NCI-H1105 treated with DMSO at 0.1 percent for 48 hours (cell line): ENCODE measurements around the gene ADGRG6.
A peak's percentile ranks its signal among the peaks of the same experiment; 100 is the strongest.
"Not testable (repeated sequence)": the region's sequence is repeated elsewhere in the genome, so short reads cannot be mapped to it uniquely, and the experiment has no call there.

Experiments
- DNase-seq: peaks from one replicate; lab custom pipeline; 2025; lab: John Stamatoyannopoulos, UW

The ADGRG6 gene

GRCh38 chr6:142301651-142302391, at the start of gene ADGRG6:
TSS of gene ADGRG6 (plus strand) at chr6:142302007. CDS start at chr6:142302330, 323 bp downstream.
- peak; percentile 35 for DNase-seq

- DNase-seq: no peak
These were observed 47.3 kb upstream of the ADGRG6 start for GRCh38 chr6:142254513-142254912.

- no peak for DNase-seq
These were observed 46.0 kb upstream of the ADGRG6 start for GRCh38 chr6:142255785-142256184.

DNA sequence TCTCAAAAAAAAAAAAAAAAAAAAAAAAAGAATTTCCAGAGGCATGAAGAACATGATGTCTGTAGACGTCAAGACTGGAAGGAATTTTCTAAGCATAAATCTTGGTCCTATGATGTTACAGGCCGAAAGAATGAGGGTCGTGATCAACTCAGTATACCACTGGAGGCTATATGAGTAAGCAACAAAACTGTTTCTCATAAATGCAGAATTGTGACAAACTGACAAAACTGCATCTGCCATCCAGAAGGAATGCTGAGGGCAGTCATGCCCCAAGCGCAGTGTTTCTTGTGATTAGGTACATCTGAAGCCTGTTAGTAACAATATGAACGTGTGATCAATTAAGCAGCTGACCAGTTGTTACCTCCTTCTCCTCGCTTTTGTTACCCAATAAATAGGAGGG, 43.5 kb upstream of the ADGRG6 start:
- DNase-seq: no peak

DNA sequence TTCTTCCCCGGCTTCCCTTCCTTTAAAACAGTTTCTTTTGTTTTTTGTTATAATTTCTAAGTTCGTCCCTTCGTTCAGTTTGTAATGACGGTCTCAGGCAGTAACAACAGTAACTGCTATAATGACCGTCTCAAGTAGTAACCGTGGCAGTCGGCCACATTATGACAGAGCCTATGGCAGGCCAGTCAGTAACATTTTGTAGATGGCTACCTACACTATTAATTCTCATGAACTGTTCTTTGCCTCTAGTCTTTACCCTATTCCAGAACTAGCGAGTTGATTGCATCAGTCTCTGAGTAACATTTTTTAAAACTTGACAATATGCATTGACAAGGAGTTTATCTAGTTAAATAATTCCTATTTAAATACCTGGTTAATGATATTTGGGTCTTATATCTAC, 43.0 kb upstream of the ADGRG6 start:
- no peak for DNase-seq

- DNase-seq: no peak
These were observed 41.1 kb upstream of the ADGRG6 start for GRCh38 chr6:142260748-142261147.

GRCh38 chr6:142262231-142262630, 39.6 kb upstream of the ADGRG6 start:
- DNase-seq: no peak

GRCh38 chr6:142265476-142265875, 36.3 kb upstream of the ADGRG6 start:
- DNase-seq: no peak

- DNase-seq: no peak
These were observed 35.7 kb upstream of the ADGRG6 start for GRCh38 chr6:142266060-142266459.

DNA sequence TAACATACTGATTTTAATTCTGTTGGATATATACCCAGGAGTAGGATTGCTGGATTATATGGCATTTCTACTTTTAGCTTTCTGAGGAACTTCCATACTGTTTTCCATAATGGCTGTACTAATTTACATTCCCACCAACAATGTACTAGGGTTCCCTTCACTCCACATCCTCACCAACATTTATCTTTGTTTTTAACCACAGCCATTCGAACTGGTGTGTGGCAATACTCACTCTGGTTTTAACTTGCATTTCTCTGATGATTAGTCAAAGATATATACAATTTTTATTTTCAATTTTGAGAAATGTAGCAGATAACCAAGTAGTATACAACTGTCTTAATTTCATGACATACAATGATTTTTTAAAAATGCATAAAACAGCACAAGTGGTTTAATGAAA, 30.3 kb upstream of the ADGRG6 start:
- no peak for DNase-seq

- DNase-seq: no peak
These were observed 27.2 kb upstream of the ADGRG6 start for GRCh38 chr6:142274656-142275055.

DNA sequence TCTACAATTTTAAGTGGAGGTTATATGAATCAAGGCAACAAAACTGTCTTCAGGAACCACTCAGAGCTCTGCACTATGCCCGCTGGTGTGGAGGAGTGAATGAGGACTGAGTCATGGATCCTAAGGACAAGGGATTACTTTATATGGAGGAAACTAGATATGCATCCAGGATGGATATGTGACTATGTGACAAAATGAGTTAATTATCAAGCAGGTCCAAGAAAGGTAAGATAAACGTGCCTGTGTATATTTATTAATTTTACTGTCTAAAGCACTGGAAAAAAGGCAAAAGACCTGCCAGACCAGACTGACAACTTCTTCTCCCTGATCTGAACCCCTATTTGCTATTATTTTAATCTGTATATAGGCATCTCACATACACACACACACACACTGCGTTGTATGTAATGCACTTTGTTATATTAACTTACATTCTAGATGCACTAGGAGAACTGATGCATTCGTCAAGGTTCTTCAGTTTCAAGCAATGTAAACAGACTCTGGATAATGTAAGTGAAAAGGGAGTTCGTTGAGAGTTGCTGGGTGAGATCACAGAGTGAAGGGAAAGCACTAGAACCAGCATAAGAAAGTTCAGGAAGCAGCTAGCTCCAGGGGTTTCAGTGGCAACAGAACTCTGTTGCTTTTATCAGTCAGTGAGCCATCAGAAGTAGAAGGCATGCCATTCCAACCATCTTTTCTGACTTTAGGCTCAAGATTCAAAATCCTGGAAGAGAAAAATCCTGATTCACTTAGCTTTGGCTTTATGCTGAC, 26.4 kb upstream of the ADGRG6 start:
- no peak for DNase-seq

GRCh38 chr6:142276256-142276655, 25.6 kb upstream of the ADGRG6 start:
- no peak for DNase-seq

- DNase-seq: no peak
These were observed 22.2 kb upstream of the ADGRG6 start for GRCh38 chr6:142279350-142280180.

- no peak for DNase-seq
These were observed 21.5 kb upstream of the ADGRG6 start for GRCh38 chr6:142280265-142280664.

DNA sequence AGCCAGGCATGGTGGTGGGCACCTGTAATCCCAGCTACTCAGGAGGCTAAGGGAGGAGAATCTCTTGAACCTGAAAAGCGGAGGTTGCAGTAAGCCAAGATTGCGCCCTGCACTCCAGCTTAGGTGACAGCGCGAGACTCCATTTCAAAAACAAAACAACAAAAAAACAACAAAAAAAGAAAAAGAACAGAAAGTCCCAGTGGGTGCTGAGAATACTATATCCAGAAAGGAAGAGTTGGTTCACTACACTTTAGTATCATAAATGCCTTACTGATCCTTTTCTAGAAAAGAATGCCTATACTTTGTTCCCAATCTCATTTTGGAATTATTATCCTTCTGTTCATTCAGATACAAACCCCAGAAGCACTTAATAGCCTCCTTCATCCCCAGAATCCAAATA, 20.9 kb upstream of the ADGRG6 start:
- no peak for DNase-seq

GRCh38 chr6:142283138-142283537, 18.7 kb upstream of the ADGRG6 start:
- not testable (repeated sequence) for DNase-seq

DNA sequence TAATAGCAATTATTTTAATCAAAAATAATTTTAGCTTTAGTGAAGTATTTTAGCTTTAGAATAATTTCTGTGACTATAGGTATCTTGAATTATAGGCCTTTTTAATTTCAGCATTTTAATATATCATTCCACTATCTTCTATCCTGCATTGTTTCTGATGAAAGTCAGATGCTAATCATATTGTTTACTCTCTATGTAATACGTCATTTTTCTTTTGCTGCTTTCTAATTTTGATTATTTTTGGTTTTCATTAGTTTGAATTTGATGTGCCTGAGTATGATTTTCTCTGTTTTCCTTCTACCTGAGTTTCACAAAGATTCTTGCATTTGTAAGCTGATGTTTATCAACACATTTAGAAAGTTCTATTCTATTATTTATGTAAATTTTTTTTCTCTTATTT, 17.4 kb upstream of the ADGRG6 start:
- DNase-seq: no peak

- no peak for DNase-seq
These were observed 16.3 kb upstream of the ADGRG6 start for GRCh38 chr6:142285235-142286087.

DNA sequence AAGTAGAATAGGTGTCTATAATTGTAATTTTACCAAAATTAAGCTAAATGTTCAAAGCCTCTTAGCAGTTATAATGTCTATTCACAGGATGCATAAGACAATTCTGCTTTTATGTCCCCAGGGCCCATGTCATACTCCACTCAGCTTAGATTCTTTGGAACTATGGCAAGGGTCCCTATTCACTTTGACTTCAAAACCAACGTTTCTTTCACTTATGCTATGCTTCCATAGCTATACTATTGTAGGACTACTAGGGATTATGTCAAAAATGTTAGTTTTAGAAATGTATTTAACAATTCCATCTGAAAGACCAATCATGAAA, 15.8 kb upstream of the ADGRG6 start:
- no peak for DNase-seq

- DNase-seq: no peak
These were observed 12.1 kb upstream of the ADGRG6 start for GRCh38 chr6:142289687-142290086.

DNA sequence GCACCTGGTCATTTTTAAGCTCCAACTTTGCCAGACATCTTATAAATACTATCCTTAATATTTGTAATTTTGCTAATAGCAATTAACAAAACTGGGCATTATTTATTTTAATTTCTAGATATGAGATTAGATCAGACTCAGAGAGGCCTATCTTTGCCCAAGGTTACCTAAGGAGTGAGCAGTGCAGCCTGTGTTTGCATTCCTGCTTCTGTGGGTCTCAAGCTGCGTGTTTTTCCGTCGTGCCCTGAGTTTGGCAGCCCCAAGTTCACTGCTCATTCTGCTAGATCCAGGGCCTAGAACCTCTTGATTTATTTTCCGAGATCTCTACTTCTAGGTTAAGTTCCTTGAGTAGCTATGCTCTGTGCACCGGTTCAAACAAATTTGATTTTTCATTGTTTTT, 11.0 kb upstream of the ADGRG6 start:
- no peak for DNase-seq
